Mesodermal cell (in vitro differentiated cells): Measurements from ENCODE around the gene NDST1.

Source experiments
- H3K27ac ChIP-seq: 2 replicates; pipeline ENCODE4 v1.7.0; 2013; ENCODE audit warnings: mild to moderate bottlenecking, low read depth, low read length, moderate library complexity; ENCODE audit not compliant: severe bottlenecking
- H3K36me3 ChIP-seq: 2 replicates; pipeline ENCODE4 v1.7.1; 2013; ENCODE audit warnings: mild to moderate bottlenecking, low read length, moderate library complexity; ENCODE audit not compliant: control insufficient read depth, insufficient read depth
- H3K4me1 ChIP-seq: one replicate; pipeline ENCODE4 v1.7.1; 2013; ENCODE audit warnings: mild to moderate bottlenecking, low read length; ENCODE audit not compliant: insufficient read depth, control insufficient read depth, poor library complexity, severe bottlenecking
- H3K4me3 ChIP-seq: 2 replicates; pipeline ENCODE4 v1.7.0; 2013; ENCODE audit warnings: low read length, control low read depth, mild to moderate bottlenecking; ENCODE audit not compliant: insufficient read depth, poor library complexity, severe bottlenecking; ENCODE audit errors: extremely low read depth
- H3K9me3 ChIP-seq: 2 replicates; pipeline ENCODE4 v1.7.1; 2013; ENCODE audit warnings: mild to moderate bottlenecking, low read length, moderate library complexity; ENCODE audit not compliant: control insufficient read depth
- WGBS, 2 experiments: methylation state at CpG; one replicate each; pipeline ENCODE4 v1.1.5; 2013; ENCODE audit warnings: missing lambda C conversion rate in 2 of 2; ENCODE audit not compliant: insufficient coverage in 2 of 2; 5-methylcytosine and 5-hydroxymethylcytosine counted together

The NDST1 gene

DNA sequence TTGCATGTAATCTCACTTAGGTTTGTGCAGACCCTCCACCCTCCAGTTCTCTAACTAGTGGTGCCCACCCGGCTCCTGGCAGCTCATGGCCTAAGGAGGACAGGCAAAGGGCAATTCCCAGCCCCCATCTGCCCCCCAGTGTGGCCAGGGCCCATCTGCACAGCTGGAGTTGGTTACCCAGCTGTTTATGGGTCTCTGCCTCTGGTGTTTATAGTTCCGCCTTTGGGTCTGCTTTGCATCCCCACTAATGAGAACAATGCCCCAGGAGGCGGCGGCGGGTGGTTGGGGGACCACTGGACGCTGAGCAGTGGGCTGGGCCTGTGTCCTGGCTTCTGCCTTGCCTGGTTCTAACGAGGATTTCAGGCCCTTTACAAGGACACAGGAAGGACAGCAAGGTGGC is 62.4 kb downstream of the NDST1 start:
- 87 to 89% methylated on average over 6 of the region's 7 CpGs for WGBS, 2 experiments
- Histone ChIP-seq H3K36me3 (no peaks in the 10 kb centered on the region), H3K9me3 (no peaks in the 10 kb centered on the region), H3K27ac (no peak overlapping the region), H3K4me3 (no peak overlapping the region), H3K4me1 (no peaks in the 10 kb centered on the region)

DNA sequence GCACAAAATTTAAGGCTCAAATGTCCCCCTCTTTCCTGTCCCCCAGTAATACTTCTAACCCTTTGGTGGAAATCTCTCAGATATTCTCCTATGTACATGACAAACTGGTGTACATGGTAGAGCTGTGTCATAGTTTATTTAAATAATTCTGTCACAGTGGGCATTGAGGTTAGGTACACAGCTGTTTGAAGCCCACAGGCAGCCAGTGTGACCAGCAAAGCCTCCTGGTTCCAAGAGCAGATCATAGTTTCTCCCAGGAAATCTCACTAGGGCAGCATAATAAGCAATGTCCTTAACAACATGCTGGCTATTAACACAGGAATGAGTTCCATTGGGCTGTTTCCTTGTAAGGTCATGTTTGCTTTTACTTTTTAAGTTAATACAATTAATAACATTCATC is 63.9 kb downstream of the NDST1 start:
- Histone ChIP-seq H3K9me3 (no peaks in the 10 kb centered on the region), H3K4me1 (no peaks in the 10 kb centered on the region), H3K27ac (no peak overlapping the region), H3K4me3 (no peak overlapping the region), H3K36me3 (no peaks in the 10 kb centered on the region)

DNA sequence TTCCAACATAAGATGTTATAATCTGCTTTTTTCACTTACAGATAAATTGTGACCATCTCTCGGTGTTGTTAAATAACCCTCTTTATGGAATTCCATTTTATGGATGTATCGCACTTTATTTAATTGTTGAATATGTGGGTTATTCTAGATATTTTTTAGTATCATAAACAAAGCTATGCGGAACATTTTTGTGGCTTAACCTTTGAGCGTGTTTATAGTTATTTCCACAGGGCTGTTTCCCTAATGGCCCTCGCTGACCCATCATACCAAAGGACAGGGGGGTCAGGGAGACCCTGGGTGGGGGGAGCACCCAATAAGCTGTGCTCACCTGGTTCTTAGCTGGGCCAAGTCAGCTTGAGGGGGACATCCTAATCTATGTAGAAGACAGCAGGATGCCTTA is 65.3 kb downstream of the NDST1 start:
- Histone ChIP-seq H3K4me3 (no peak overlapping the region), H3K4me1 (no peaks in the 10 kb centered on the region), H3K27ac (no peak overlapping the region), H3K36me3 (no peaks in the 10 kb centered on the region), H3K9me3 (no peaks in the 10 kb centered on the region)
- 90 to 100% methylated on average over 2 to 3 of the region's 5 CpGs for WGBS, 2 experiments

DNA sequence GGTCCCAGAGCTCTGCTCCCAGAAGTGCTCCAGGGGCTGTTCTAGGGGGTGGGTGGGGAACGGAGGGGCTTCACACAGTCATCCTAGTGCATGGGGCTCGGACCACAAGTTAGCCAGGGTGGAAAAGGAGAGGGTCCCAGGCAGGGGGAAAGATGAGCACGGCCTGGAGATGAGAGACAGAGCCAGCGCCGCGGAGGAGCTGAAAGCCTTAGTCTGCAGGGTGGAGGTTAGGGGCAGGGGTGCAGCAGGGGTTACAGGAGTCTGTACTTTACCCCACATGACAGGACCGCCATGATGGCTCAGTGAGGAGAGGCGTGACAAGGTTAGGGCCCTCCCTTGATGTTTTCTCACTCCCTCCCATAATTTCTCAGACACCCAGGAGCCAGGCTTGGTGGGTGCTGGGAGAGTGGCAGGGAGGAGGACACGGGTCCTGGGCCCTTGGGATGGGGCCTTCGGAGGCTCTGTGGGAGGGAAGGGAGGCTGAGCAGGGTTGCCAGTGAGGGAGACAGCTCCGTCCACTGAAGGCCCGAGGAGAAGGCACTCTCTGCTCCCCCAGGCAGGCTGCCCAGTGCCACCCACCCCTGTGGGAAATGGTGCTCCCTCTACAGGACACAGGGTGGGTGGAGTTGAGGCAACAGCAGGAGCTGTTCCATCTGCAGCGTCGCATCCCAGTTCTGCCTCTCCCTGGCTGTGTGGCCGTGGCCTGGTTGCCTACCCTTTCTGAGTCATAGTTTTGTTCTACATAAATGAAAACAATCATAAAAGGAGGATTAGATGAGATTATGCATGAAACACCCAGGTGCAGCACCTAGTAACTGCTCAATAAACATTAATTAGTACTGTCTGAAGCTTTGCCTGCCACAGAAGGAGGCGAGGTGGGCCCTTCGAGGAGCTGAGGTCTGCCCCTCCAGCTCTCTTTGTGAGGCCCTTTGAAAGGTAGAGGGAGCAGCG is 66.2 kb downstream of the NDST1 start:
- H3K4me3 ChIP-seq, result no peak overlapping the region
- no peak overlapping the region for H3K27ac ChIP-seq
- H3K36me3 ChIP-seq, result no peaks in the 10 kb centered on the region
- H3K9me3 ChIP-seq, result no peaks in the 10 kb centered on the region
- no peaks in the 10 kb centered on the region for H3K4me1 ChIP-seq
- 90 to 91% methylated on average over 13 to 14 of the region's 18 CpGs for WGBS, 2 experiments

DNA sequence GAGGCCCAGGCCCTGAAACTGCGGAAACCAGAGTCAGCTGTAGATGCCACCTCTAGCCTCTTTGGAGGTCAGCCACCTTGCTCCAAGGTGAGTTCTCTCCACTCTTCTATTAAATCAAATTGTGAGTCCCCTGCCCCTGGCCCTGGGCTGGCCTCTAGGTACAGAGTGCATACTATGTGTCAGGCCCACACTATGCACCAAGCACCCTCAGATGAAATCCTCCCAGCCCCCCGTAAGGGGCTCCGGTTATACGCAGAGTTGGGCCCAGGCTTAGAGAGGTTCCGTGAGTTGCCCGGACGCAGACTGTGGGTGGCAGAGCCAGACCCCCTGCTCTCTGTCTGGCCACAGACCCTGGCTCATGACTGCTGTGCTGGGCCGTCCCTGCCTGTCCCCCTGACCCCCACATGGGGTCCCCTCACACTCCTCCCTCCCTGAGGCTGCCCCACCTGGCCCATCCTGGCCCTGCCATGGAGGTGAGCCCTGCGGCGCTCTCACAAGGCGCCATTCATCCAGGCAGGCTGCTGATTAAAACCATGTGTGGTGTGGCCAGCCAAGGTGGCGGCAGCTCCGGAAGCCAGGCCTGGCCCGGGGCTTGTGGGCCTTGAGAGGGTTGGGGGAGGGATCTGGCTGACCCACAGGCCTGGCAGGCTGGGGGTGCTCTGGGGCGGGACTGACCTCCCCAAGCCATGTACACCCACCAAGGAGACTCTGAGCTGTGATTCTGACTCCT is 67.1 kb downstream of the NDST1 start:
- no peaks in the 10 kb centered on the region for H3K36me3 ChIP-seq
- 94% methylated on average over 10 to 12 of the region's 15 CpGs for WGBS, 2 experiments
- H3K4me1 ChIP-seq, result no peaks in the 10 kb centered on the region
- no peak overlapping the region for H3K27ac ChIP-seq
- no peak overlapping the region for H3K4me3 ChIP-seq
- no peaks in the 10 kb centered on the region for H3K9me3 ChIP-seq

DNA sequence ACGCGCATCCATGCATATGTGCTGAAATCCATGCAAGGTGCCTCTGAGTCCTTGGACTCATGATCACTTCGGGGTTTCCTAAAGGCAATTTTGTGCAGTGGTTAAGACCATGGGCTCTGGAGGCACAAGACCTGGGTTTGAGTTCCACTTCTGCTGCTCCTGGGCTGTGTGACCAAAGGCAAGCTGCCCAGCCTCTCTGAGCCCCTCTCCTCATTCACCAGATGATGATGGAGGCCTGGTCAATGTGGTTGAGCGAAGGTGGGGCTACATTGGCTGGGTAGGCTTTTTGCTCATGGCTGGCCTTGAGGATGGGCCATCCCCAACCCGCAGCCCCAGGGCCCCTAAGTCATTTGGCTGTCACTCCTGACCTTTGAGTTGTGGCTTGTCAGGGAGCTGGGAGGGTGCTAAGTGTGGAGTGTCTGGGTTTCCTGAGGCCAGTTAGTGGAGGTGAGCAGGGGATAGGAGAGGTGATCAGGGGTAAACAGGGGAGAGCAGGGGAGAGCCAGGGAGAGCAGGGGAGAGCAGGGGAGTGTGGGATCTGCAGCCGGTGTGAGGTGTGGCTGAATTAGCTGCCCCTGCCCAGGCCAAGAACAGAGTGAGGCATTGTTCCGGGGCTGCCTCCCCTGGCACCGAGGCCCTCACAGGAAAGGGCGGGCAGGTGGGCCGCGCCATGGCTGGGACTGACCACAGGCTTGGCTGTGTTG is 68.0 kb downstream of the NDST1 start:
- WGBS, 2 experiments, result 95 to 98% methylated on average over 8 to 10 of the region's 11 CpGs
- Histone ChIP-seq H3K4me1 (no peaks in the 10 kb centered on the region), H3K36me3 (no peaks in the 10 kb centered on the region), H3K4me3 (no peak overlapping the region), H3K9me3 (no peaks in the 10 kb centered on the region), H3K27ac (no peak overlapping the region)

DNA sequence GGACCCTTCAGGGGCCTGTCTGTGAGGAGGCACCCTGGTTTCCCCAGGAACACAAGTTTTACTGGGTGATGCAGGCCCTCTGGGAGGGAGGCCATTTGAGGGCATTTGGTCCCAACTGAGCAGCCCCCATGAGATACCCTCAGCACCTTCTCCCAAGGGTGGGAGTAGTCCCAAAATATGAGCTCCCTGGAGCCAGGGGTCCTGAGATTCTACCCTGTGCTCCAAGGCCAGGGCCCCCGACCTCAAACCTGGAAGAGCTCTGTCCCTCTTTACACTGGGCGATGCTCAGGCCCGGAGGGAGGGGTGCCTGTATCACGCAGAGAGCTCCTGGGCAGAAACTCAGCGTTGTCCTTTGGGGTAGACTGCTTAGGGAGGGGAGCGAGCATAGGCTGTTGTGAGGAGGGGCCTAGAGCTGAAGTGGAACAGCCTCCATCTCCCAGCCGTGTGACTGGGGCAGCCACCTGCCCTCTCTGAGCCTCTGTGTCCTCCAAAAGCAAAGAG is 68.6 kb downstream of the NDST1 start:
- H3K36me3 ChIP-seq, result no peaks in the 10 kb centered on the region
- WGBS, 2 experiments, result 90 to 97% methylated on average over 6 of the region's 7 CpGs
- H3K4me3 ChIP-seq, result no peak overlapping the region
- no peaks in the 10 kb centered on the region for H3K4me1 ChIP-seq
- no peaks in the 10 kb centered on the region for H3K9me3 ChIP-seq
- no peak overlapping the region for H3K27ac ChIP-seq

DNA sequence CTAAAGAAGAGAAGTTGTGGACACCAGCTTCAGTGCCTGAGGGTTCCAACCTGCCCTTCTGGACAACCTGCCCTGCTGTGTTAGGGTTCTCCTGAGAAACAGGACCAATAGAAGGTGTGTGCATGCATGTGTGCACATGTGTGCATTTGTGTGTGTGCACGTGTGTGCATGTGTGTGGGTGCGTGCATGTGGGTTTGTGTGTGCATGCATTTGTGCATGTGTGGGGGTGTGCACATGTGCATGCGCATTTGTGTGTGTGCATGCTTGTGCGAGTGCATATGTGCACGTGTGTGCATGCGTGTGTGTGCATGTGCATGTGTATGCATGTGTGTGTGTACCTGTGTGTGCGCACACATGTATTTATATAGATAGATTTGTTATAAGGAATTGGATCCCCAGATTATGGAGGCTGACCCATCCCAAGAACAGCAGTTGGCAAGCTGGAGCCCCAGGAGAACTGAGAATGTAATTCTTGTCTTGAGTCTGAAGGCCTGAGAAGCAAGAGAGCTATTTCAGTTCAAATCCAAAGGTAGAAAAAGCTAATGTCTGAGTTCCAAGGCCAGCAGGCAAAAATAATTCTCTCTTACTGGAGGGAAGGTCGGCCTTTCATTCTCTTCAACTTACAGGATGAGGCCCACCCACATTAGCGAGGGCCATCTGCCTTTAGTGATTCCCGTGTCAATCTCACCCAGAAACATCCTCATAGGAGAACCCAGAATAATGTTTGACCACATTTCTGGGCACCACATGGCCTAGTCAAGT is 69.6 kb downstream of the NDST1 start:
- Histone ChIP-seq H3K9me3 (no peaks in the 10 kb centered on the region), H3K36me3 (no peaks in the 10 kb centered on the region), H3K4me1 (peaks cover 6% of the 10 kb centered on the region), H3K4me3 (no peak overlapping the region), H3K27ac (no peak overlapping the region)
- WGBS, 2 experiments, result 93 to 98% methylated on average over 8 to 10 of the region's 10 CpGs

DNA sequence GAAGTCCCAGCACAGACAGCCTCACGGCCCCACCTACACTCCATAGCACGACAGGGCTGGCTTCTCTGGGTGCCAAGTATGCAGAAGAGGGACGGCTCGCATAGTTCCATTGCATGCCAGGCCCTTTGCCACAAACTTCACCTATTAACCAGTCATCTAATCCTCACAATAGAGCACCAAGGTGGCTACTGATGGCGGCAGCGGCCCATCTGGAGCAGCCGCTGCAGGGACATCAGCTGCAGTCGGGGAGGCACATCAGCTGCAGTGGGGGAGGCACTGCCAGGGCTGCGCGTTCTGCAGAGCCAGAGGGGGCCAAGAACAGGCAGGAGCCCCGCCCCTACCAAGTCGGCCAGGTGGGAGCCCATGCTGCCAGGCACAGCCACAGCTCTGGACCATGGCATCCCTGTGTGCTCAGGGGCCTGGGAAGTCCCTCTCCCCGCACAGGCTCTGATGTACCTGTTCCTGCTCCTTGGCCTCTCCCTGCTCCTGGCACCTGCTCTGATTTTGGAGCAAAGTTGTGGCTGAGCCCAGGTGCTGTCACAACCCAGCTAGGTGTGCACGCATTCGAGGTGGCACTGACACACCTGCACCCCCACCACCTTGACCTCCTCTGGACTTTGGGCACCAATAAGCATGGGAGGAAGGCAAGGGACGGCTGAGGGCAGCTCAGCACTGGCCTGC is 71.0 kb downstream of the NDST1 start:
- Histone ChIP-seq H3K9me3 (no peaks in the 10 kb centered on the region), H3K27ac (no peak overlapping the region), H3K36me3 (no peaks in the 10 kb centered on the region), H3K4me1 (peaks cover 9% of the 10 kb centered on the region), H3K4me3 (no peak overlapping the region)
- 83 to 94% methylated on average over 13 of the region's 16 CpGs for WGBS, 2 experiments
